SW 1271 (cell line): ENCODE data around the gene CFAP68.
"Not testable (repeated sequence)": the region's sequence is repeated elsewhere in the genome, so short reads cannot be mapped to it uniquely, and the experiment has no call there.

ENCODE experiments used
- DNase-seq, 2 experiments: peaks; one replicate each; lab custom pipeline; 2025; lab: John Stamatoyannopoulos, UW

CFAP68 gene

GRCh38 chr11:111870886-111871692 is 8.3 kb upstream of the CFAP68 start, which contains the start of gene ALG9:
Gene ALG9 (minus strand): TSS chr11:111871581. CDS start chr11:111871482, 99 bp downstream.
- DNase-seq, result peak; percentile 66 to 92

GRCh38 chr11:111871693-111872161 is 7.6 kb upstream of the CFAP68 start:
- DNase-seq, result no peak

- DNase-seq, result peak in 1 of 2 experiments; percentile 64
Observed at GRCh38 chr11:111878385-111878848, 924 bp upstream of the CFAP68 start.

- DNase-seq, result no peak
Observed at GRCh38 chr11:111879637-111879960, 258 bp downstream of the CFAP68 start.

- no peak for DNase-seq
Observed at GRCh38 chr11:111882202-111882601, 2.9 kb downstream of the CFAP68 start.

GRCh38 chr11:111885053-111885452 is 5.7 kb downstream of the CFAP68 start:
- DNase-seq, result not testable (repeated sequence)

GRCh38 chr11:111886032-111886431 is 6.7 kb downstream of the CFAP68 start:
- no peak for DNase-seq

- no peak for DNase-seq
Observed at GRCh38 chr11:111886844-111887243, 7.5 kb downstream of the CFAP68 start.

- DNase-seq, result no peak
Observed at GRCh38 chr11:111905411-111905810, 26.1 kb downstream of the CFAP68 start.

GRCh38 chr11:111906680-111907079 is 27.3 kb downstream of the CFAP68 start:
- DNase-seq, result no peak

- DNase-seq, result no peak
Observed at GRCh38 chr11:111908639-111909305, 29.4 kb downstream of the CFAP68 start.

GRCh38 chr11:111909378-111909777 is 30.0 kb downstream of the CFAP68 start:
- DNase-seq, result no peak

GRCh38 chr11:111910676-111911562 is 31.6 kb downstream of the CFAP68 start:
- no peak for DNase-seq

GRCh38 chr11:111911563-111912401 is 32.4 kb downstream of the CFAP68 start, which contains the start of gene CRYAB:
Gene CRYAB (minus strand): TSS chr11:111911770. CDS start chr11:111911724, 46 bp downstream.
- no peak for DNase-seq

- no peak for DNase-seq
Observed at GRCh38 chr11:111912535-111912934, 33.2 kb downstream of the CFAP68 start, which contains the start of gene HSPB2. Gene HSPB2 (plus strand): TSS chr11:111912734. CDS start chr11:111912830, 96 bp downstream.

- no peak for DNase-seq
Observed at GRCh38 chr11:111913031-111913861, 33.9 kb downstream of the CFAP68 start.

- DNase-seq, result no peak
Observed at GRCh38 chr11:111913997-111914396, 34.7 kb downstream of the CFAP68 start.

GRCh38 chr11:111916768-111917167 is 37.4 kb downstream of the CFAP68 start:
- DNase-seq, result no peak

GRCh38 chr11:111917312-111917711 is 38.0 kb downstream of the CFAP68 start:
- DNase-seq, result no peak

GRCh38 chr11:111917788-111918187 is 38.4 kb downstream of the CFAP68 start:
- DNase-seq, result no peak
